Prostate gland (tissue), 2 donors: ENCODE results near the gene CRK.

Experiments used
- CTCF ChIP-seq, 4 experiments: fragments of 200-600 bp in 2 of 4; fragments of 450-650 bp in 2 of 4; sonication (generic) in 2 of 4; IDR thresholded peaks; 1 replicate in 3 of 4; 2 replicates in 1 of 4; pipeline ENCODE4 v1.5.1; 2016 to 2019; ENCODE audit warnings: antibody characterized with exemption in 4 of 4, mild to moderate bottlenecking in 2 of 4, moderate library complexity in 2 of 4
- POLR2A ChIP-seq: fragments of 450-650 bp; IDR thresholded peaks from one replicate; pipeline ENCODE4 v1.6.1; 2016; ENCODE audit warnings: antibody characterized with exemption, mild to moderate bottlenecking
- POLR2AphosphoS5 ChIP-seq: sonication (generic); formaldehyde crosslinking; IDR thresholded peaks from one replicate; pipeline ENCODE4 v1.6.1; 2017; ENCODE audit warnings: antibody characterized with exemption

- TF ChIP-seq POLR2AphosphoS5 (no peak), CTCF (IDR thresholded peaks at IDR 0.05) (no peak), POLR2A (no peak)
Observed at GRCh38 chr17:1467258-1467657, 11.2 kb upstream of the CRK start.
